Measurements from ENCODE around the gene SPHK1.

DNA sequence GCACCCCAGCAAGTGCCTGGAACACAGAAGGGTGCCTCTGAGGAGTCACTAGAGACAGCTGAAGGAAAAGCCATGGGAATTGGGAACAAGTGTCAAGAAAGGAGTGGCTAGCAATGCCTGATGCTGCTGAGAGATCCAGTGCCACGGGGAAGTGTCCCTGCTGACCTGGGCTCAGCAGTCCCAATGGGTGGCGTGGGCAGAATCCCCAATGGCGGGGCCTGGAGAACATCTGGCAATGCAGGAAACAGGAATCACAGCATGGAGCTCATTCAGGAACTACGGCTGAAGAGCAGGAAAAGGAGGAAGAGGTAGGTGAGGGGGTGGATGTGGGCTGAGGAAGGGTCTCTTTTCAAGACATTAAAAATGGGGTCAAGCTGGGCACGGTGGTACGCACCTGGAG is 38.5 kb downstream of the SPHK1 start:
- no peak for TF ChIP-seq POLR2A (IDR thresholded peaks at IDR 0.05; ENCODE audit: low read depth, low read length)
- TF ChIP-seq POLR2AphosphoS5 (IDR thresholded peaks at IDR 0.05; ENCODE audit: low read depth, low read length): no peak
